Lower leg skin (tissue), 3 donors: ENCODE measurements around the gene CES2.

Experiments used
- POLR2A ChIP-seq, 2 donors: fragments of 450-650 bp; IDR thresholded peaks; one replicate each; pipeline ENCODE4 v1.6.1; 2016 to 2017; ENCODE audit warnings: antibody characterized with exemption in 2 of 2, mild to moderate bottlenecking in 1 of 2, moderate library complexity in 1 of 2
- TF ChIP-seq, protein P1 (sequence below), 3 donors: fragments of 450-650 bp; IDR thresholded peaks; one replicate each; pipeline ENCODE4 v1.5.1; 2016; ENCODE audit warnings: antibody characterized with exemption in 3 of 3, mild to moderate bottlenecking in 3 of 3, moderate library complexity in 2 of 3

DNA sequence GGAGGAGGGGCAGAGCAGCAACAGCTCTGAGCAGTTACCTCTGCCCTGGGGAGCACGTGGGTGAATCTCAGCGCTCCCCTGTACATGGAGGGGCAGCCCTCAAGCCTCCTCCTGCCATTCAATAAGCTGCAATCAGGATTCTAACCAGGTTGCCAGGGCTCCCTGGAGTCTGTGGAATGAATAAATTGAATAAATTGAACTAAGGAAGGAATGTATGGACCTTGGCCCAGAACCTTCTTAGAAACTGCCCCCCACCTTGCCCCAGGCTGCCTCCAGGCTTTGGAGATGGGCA, 15.1 kb upstream of the CES2 start:
- TF ChIP-seq, protein P1, sequence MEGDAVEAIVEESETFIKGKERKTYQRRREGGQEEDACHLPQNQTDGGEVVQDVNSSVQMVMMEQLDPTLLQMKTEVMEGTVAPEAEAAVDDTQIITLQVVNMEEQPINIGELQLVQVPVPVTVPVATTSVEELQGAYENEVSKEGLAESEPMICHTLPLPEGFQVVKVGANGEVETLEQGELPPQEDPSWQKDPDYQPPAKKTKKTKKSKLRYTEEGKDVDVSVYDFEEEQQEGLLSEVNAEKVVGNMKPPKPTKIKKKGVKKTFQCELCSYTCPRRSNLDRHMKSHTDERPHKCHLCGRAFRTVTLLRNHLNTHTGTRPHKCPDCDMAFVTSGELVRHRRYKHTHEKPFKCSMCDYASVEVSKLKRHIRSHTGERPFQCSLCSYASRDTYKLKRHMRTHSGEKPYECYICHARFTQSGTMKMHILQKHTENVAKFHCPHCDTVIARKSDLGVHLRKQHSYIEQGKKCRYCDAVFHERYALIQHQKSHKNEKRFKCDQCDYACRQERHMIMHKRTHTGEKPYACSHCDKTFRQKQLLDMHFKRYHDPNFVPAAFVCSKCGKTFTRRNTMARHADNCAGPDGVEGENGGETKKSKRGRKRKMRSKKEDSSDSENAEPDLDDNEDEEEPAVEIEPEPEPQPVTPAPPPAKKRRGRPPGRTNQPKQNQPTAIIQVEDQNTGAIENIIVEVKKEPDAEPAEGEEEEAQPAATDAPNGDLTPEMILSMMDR (IDR thresholded peaks at IDR 0.05), result no peak
- no peak for TF ChIP-seq POLR2A (IDR thresholded peaks at IDR 0.05)
